Measurements from ENCODE around the gene THSD1.

- TF ChIP-seq SP1 (IDR thresholded peaks at IDR 0.05), result no peak
- TF ChIP-seq, protein P1, sequence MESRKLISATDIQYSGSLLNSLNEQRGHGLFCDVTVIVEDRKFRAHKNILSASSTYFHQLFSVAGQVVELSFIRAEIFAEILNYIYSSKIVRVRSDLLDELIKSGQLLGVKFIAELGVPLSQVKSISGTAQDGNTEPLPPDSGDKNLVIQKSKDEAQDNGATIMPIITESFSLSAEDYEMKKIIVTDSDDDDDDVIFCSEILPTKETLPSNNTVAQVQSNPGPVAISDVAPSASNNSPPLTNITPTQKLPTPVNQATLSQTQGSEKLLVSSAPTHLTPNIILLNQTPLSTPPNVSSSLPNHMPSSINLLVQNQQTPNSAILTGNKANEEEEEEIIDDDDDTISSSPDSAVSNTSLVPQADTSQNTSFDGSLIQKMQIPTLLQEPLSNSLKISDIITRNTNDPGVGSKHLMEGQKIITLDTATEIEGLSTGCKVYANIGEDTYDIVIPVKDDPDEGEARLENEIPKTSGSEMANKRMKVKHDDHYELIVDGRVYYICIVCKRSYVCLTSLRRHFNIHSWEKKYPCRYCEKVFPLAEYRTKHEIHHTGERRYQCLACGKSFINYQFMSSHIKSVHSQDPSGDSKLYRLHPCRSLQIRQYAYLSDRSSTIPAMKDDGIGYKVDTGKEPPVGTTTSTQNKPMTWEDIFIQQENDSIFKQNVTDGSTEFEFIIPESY (IDR thresholded peaks at IDR 0.05), result no peak
- no peak for TF ChIP-seq CTCF (IDR thresholded peaks at IDR 0.05; ENCODE audit: low read depth, low read length, missing input control)
- TF ChIP-seq EGR1 (IDR thresholded peaks at IDR 0.05; ENCODE audit: low read depth in 2 of 2), result no peak
- TF ChIP-seq TAF1 (conservative IDR thresholded peaks at IDR 0.05), result no peak
- no peak for TF ChIP-seq REST (IDR thresholded peaks at IDR 0.05)
- TF ChIP-seq YY1 (IDR thresholded peaks at IDR 0.05), result no peak
- no peak for TF ChIP-seq FOXA2 (IDR thresholded peaks at IDR 0.05)
- TF ChIP-seq, protein P2, sequence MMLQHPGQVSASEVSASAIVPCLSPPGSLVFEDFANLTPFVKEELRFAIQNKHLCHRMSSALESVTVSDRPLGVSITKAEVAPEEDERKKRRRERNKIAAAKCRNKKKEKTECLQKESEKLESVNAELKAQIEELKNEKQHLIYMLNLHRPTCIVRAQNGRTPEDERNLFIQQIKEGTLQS (IDR thresholded peaks at IDR 0.05), result no peak
- no peak for TF ChIP-seq GABPA (IDR thresholded peaks at IDR 0.05 in 1 of 2, conservative IDR thresholded peaks at IDR 0.05 in 1 of 2)
- no peak for TF ChIP-seq RAD21 (IDR thresholded peaks at IDR 0.05)
- TF ChIP-seq, protein P3, sequence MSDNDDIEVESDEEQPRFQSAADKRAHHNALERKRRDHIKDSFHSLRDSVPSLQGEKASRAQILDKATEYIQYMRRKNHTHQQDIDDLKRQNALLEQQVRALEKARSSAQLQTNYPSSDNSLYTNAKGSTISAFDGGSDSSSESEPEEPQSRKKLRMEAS (IDR thresholded peaks at IDR 0.05), result no peak
These were observed 27.7 kb downstream of the THSD1 start for GRCh38 chr13:52378312-52378711.

Data from liver (tissue), 3 donors.